H9 (cell line): ENCODE results near the gene ATP6V1G3. TPM values are rescaled to one million over a fixed set of nuclear protein-coding genes. Genes with fewer than 3 reads are reported as not detected.

Experiments
- DNase-seq: peaks from one replicate; pipeline ENCODE4 v3.0.0-alpha.2; 2017
- H2AFZ ChIP-seq: one replicate; pipeline ENCODE4 v1.6.1; 2013; ENCODE audit warnings: mild to moderate bottlenecking, low read length, control low read depth, moderate library complexity
- H2AK5ac ChIP-seq: 2 replicates; pipeline ENCODE4 v1.6.1; 2013; ENCODE audit warnings: low read length, control low read depth, mixed read lengths; ENCODE audit not compliant: insufficient read length
- H2BK120ac ChIP-seq: one replicate; pipeline ENCODE4 v1.6.1; 2013; ENCODE audit warnings: low read depth, mild to moderate bottlenecking, low read length, control low read depth, inconsistent platforms; ENCODE audit not compliant: poor library complexity, severe bottlenecking
- H2BK12ac ChIP-seq: 2 replicates; pipeline ENCODE4 v1.6.1; 2013; ENCODE audit warnings: low read length, control low read depth, mixed read lengths, low read depth; ENCODE audit not compliant: insufficient read length
- H2BK15ac ChIP-seq: 2 replicates; pipeline ENCODE4 v1.6.1; 2013; ENCODE audit warnings: low read depth, low read length, control low read depth
- H2BK20ac ChIP-seq: one replicate; pipeline ENCODE4 v1.6.1; 2013; ENCODE audit warnings: low read depth, mild to moderate bottlenecking, low read length, control low read depth, inconsistent platforms; ENCODE audit not compliant: poor library complexity, severe bottlenecking
- H2BK5ac ChIP-seq: 2 replicates; pipeline ENCODE4 v1.6.1; 2013; ENCODE audit warnings: low read length, control low read depth, mixed read lengths; ENCODE audit not compliant: insufficient read length
- H3K14ac ChIP-seq: 2 replicates; pipeline ENCODE4 v1.6.1; 2013; ENCODE audit warnings: low read length, control low read depth; ENCODE audit not compliant: insufficient read depth
- H3K18ac ChIP-seq: 2 replicates; pipeline ENCODE4 v1.6.1; 2013; ENCODE audit warnings: low read depth, mild to moderate bottlenecking, mixed read lengths, low read length, control low read depth; ENCODE audit not compliant: insufficient read length
- H3K23ac ChIP-seq: 2 replicates; pipeline ENCODE4 v1.6.1; 2013; ENCODE audit warnings: low read length, control low read depth, mixed read lengths, low read depth; ENCODE audit not compliant: insufficient read length
- H3K23me2 ChIP-seq: 2 replicates; pipeline ENCODE4 v1.6.1; 2013; ENCODE audit warnings: low read depth, mild to moderate bottlenecking, mixed read lengths, low read length, control low read depth; ENCODE audit not compliant: insufficient read length, poor library complexity, severe bottlenecking
- H3K27ac ChIP-seq: 2 replicates; pipeline ENCODE4 v1.5.1; 2013; ENCODE audit warnings: low read length, control low read depth, mixed read lengths, low read depth; ENCODE audit not compliant: insufficient read length
- H3K27me3 ChIP-seq: 2 replicates; pipeline ENCODE4 v1.6.1; 2013; ENCODE audit warnings: low read length, control low read depth, inconsistent platforms; ENCODE audit not compliant: insufficient read depth
- H3K4ac ChIP-seq: 2 replicates; pipeline ENCODE4 v1.6.1; 2013; ENCODE audit warnings: low read depth, mild to moderate bottlenecking, control low read depth, inconsistent platforms, low read length, moderate library complexity
- H3K4me1 ChIP-seq: 2 replicates; pipeline ENCODE4 v1.6.1; 2013; ENCODE audit warnings: low read length, control low read depth, inconsistent platforms; ENCODE audit not compliant: insufficient read depth
- H3K4me2 ChIP-seq: 2 replicates; pipeline ENCODE4 v1.6.1; 2013; ENCODE audit warnings: low read length, control low read depth, mixed read lengths; ENCODE audit not compliant: insufficient read length, insufficient read depth
- H3K56ac ChIP-seq: 2 replicates; pipeline ENCODE4 v1.6.1; 2013; ENCODE audit warnings: low read depth, mild to moderate bottlenecking, mixed read lengths, low read length, control low read depth; ENCODE audit not compliant: insufficient read length
- H3K79me1 ChIP-seq: 2 replicates; pipeline ENCODE4 v1.6.1; 2013; ENCODE audit warnings: low read depth, mild to moderate bottlenecking, moderate library complexity, low read length, control low read depth, inconsistent platforms; ENCODE audit not compliant: insufficient read depth, poor library complexity, severe bottlenecking
- H3K79me2 ChIP-seq: 2 replicates; pipeline ENCODE4 v1.6.1; 2013; ENCODE audit warnings: low read length, control low read depth, inconsistent platforms; ENCODE audit not compliant: insufficient read depth
- H3K9ac ChIP-seq: 2 replicates; pipeline ENCODE4 v1.6.1; 2013; ENCODE audit warnings: low read length, control low read depth, mixed read lengths; ENCODE audit not compliant: insufficient read length; ENCODE audit errors: extremely low read depth
- H3K9me3 ChIP-seq: one replicate; pipeline ENCODE4 v1.6.1; 2013; ENCODE audit warnings: low read depth, low read length, inconsistent platforms; ENCODE audit not compliant: control insufficient read depth
- H3T11ph ChIP-seq: one replicate; pipeline ENCODE4 v1.6.1; 2013; ENCODE audit warnings: mild to moderate bottlenecking, low read length, control low read depth, inconsistent platforms
- H4K20me1 ChIP-seq: one replicate; pipeline ENCODE4 v1.6.1; 2013; ENCODE audit not compliant: control insufficient read depth, insufficient read length, insufficient read depth
- H4K5ac ChIP-seq: 2 replicates; pipeline ENCODE4 v1.6.1; 2013; ENCODE audit warnings: low read depth, mild to moderate bottlenecking, mixed read lengths, low read length, control low read depth; ENCODE audit not compliant: insufficient read length
- H4K8ac ChIP-seq: replicated peaks from 2 replicates; pipeline ENCODE4 v1.6.1; 2013; ENCODE audit warnings: low read length, control low read depth, mixed read lengths, low read depth; ENCODE audit not compliant: insufficient read length
- H4K91ac ChIP-seq: 2 replicates; pipeline ENCODE4 v1.6.1; 2013; ENCODE audit warnings: low read depth, mild to moderate bottlenecking, moderate library complexity, mixed read lengths, low read length, control low read depth; ENCODE audit not compliant: insufficient read length
- H3K27ac Mint-ChIP-seq, 3 experiments: 2 replicates in 2 of 3; 3 replicates in 1 of 3; pipeline ENCODE4 v1.8.0; 2020 to 2021; ENCODE audit warnings: mixed read lengths in 3 of 3, mild to moderate bottlenecking in 1 of 3, moderate library complexity in 1 of 3
- H3K27me3 Mint-ChIP-seq: 2 replicates; pipeline ENCODE4 v1.8.0; 2021; ENCODE audit warnings: low read depth, mild to moderate bottlenecking, moderate library complexity, mixed read lengths
- H3K36me3 Mint-ChIP-seq, 3 experiments: 2 replicates in 2 of 3; 3 replicates in 1 of 3; pipeline ENCODE4 v1.8.0; 2020 to 2021; ENCODE audit warnings: low read depth in 3 of 3, mixed read lengths in 3 of 3; ENCODE audit not compliant: insufficient read depth in 1 of 3
- H3K4me1 Mint-ChIP-seq, 2 experiments: 2 replicates each; pipeline ENCODE4 v1.8.0; 2020; ENCODE audit warnings: mixed read lengths in 2 of 2
- H3K4me3 Mint-ChIP-seq, 2 experiments: 2 replicates in 1 of 2; 3 replicates in 1 of 2; pipeline ENCODE4 v1.8.0; 2020 to 2021; ENCODE audit warnings: mild to moderate bottlenecking in 2 of 2, mixed read lengths in 2 of 2, moderate library complexity in 1 of 2
- H3K9me3 Mint-ChIP-seq, 2 experiments: 2 replicates in 1 of 2; 3 replicates in 1 of 2; pipeline ENCODE4 v1.8.0; 2020; ENCODE audit warnings: mild to moderate bottlenecking in 2 of 2, mixed read lengths in 2 of 2, moderate library complexity in 1 of 2
- WGBS: extraction: QIAGEN DNeasy Blood & Tissue Kit; methylation state at CpG from one replicate; pipeline ENCODE4 v1.1.7; 2013; ENCODE audit warnings: missing lambda C conversion rate, low lambda C conversion rate, mixed read lengths; ENCODE audit not compliant: insufficient read length; ENCODE audit errors: extremely low coverage; 5-methylcytosine and 5-hydroxymethylcytosine counted together
- total RNA-seq: library from RNA; stranded (reverse); gene quantifications from 2 replicates; pipeline ENCODE4 v1.2.1, GENCODE V29; 2021
- TF ChIP-seq, protein P1 (sequence below): fragments of 200-600 bp; sonication (generic); conservative IDR thresholded peaks from 3 replicates; pipeline ENCODE4 v1.8.0; 2021; ENCODE audit warnings: antibody characterized with exemption, mild to moderate bottlenecking

ATP6V1G3 gene
- total RNA-seq, 1 experiment from 2014 or later: not detected

DNA sequence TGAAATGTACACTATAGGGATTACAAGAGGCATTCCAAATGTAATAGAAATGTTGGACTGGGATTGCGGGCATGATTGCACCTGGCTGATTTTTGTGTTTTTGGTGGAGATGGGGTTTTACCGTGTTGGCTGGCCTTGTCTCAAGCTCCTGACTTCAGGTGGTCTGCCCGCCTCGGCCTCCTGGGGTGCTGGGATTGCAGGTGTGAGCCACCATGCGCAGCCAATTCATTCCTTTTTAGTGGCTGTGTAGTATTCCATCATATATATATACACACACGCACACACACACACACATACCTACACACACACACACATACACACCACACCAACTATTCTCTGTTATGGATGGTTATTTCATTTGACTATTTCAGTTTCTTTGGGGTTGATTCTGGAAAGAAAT is 4.7 kb upstream of the ATP6V1G3 start:
- H3K4ac ChIP-seq: no peak overlapping the region
- TF ChIP-seq, protein P1, sequence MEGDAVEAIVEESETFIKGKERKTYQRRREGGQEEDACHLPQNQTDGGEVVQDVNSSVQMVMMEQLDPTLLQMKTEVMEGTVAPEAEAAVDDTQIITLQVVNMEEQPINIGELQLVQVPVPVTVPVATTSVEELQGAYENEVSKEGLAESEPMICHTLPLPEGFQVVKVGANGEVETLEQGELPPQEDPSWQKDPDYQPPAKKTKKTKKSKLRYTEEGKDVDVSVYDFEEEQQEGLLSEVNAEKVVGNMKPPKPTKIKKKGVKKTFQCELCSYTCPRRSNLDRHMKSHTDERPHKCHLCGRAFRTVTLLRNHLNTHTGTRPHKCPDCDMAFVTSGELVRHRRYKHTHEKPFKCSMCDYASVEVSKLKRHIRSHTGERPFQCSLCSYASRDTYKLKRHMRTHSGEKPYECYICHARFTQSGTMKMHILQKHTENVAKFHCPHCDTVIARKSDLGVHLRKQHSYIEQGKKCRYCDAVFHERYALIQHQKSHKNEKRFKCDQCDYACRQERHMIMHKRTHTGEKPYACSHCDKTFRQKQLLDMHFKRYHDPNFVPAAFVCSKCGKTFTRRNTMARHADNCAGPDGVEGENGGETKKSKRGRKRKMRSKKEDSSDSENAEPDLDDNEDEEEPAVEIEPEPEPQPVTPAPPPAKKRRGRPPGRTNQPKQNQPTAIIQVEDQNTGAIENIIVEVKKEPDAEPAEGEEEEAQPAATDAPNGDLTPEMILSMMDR: no peak
- no peak overlapping the region for H4K91ac ChIP-seq
- Mint-ChIP-seq H3K9me3 (no peaks in the 10 kb centered on the region), H3K4me3 (no peak overlapping the region), H3K27me3 (no peaks in the 10 kb centered on the region), H3K4me1 (peaks cover 0 to 4% of the 10 kb centered on the region in 2 experiments; a peak in 2 of 4 replicates), H3K27ac (no peak overlapping the region), H3K36me3 (no peaks in the 10 kb centered on the region)
- H4K20me1 ChIP-seq: no peaks in the 10 kb centered on the region
- no peak overlapping the region for H2BK5ac ChIP-seq
- no peaks in the 10 kb centered on the region for H3K79me2 ChIP-seq
- H2BK12ac ChIP-seq: no peak overlapping the region
- H3K56ac ChIP-seq: no peak overlapping the region
- no peaks in the 10 kb centered on the region for H3K79me1 ChIP-seq
- H3K9me3 ChIP-seq: no peaks in the 10 kb centered on the region
- H2BK120ac ChIP-seq: no peak overlapping the region
- H4K8ac ChIP-seq: no peak overlapping the region
- no peaks in the 10 kb centered on the region for H3K27me3 ChIP-seq
- H4K5ac ChIP-seq: no peak overlapping the region
- H2AK5ac ChIP-seq: no peak overlapping the region
- H3K23me2 ChIP-seq: no peaks in the 10 kb centered on the region
- no peak overlapping the region for H3K9ac ChIP-seq
- H3K4me2 ChIP-seq: no peak overlapping the region
- H3T11ph ChIP-seq: no peak overlapping the region
- DNase-seq: no peak
- no peak overlapping the region for H2AFZ ChIP-seq
- H3K23ac ChIP-seq: no peak overlapping the region
- H3K18ac ChIP-seq: no peak overlapping the region
- H3K27ac ChIP-seq: no peak overlapping the region
- H3K4me1 ChIP-seq: no peaks in the 10 kb centered on the region
- no peak overlapping the region for H2BK15ac ChIP-seq
- H2BK20ac ChIP-seq: no peak overlapping the region
- no CpG with 5 or more reads among the region's 6 CpGs for WGBS
- no peak overlapping the region for H3K14ac ChIP-seq
